Smooth muscle cell (in vitro differentiated cells): ENCODE data around the gene DHX34. TPM values are rescaled to one million over a fixed set of nuclear protein-coding genes. Genes with fewer than 3 reads are reported as not detected.

ENCODE experiments used
- DNase-seq: peaks from one replicate; lab custom pipeline; 2025; ENCODE audit not compliant: unreplicated experiment; lab: John Stamatoyannopoulos, UW
- H2AFZ ChIP-seq: fragments of 200-600 bp; sonication (generic); 2 replicates; pipeline ENCODE4 v1.6.0; 2016; ENCODE audit warnings: antibody characterized with exemption, low read depth, mild to moderate bottlenecking
- H3F3A ChIP-seq: fragments of 200-600 bp; sonication (generic); 2 replicates; pipeline ENCODE4 v1.6.0; 2017; ENCODE audit warnings: antibody characterized with exemption, low read depth
- H3K27ac ChIP-seq: fragments of 200-600 bp; sonication (generic); 2 replicates; pipeline ENCODE4 v1.5.1; 2016; ENCODE audit warnings: low read depth, mild to moderate bottlenecking
- H3K27me3 ChIP-seq: fragments of 200-600 bp; sonication (generic); 2 replicates; pipeline ENCODE4 v1.6.1; 2016; ENCODE audit warnings: low read depth, mild to moderate bottlenecking
- H3K36me3 ChIP-seq: fragments of 200-600 bp; sonication (generic); 2 replicates; pipeline ENCODE4 v1.5.1; 2016; ENCODE audit warnings: low read depth
- H3K4me1 ChIP-seq: fragments of 200-600 bp; sonication (generic); 2 replicates; pipeline ENCODE4 v1.5.1; 2016; ENCODE audit warnings: low read depth
- H3K4me2 ChIP-seq: fragments of 200-600 bp; sonication (generic); 2 replicates; pipeline ENCODE4 v1.6.0; 2016; ENCODE audit warnings: mild to moderate bottlenecking
- H3K4me3 ChIP-seq: fragments of 200-600 bp; sonication (generic); 2 replicates; pipeline ENCODE4 v1.5.1; 2016; ENCODE audit warnings: mild to moderate bottlenecking
- H3K79me2 ChIP-seq: fragments of 200-600 bp; sonication (generic); 2 replicates; pipeline ENCODE4 v1.6.0; 2016; ENCODE audit warnings: low read depth, mild to moderate bottlenecking
- H3K9ac ChIP-seq: fragments of 200-600 bp; sonication (generic); 2 replicates; pipeline ENCODE4 v1.6.0; 2016; ENCODE audit warnings: low read depth
- H3K9me3 ChIP-seq: fragments of 200-600 bp; sonication (generic); replicated peaks from 2 replicates; pipeline ENCODE4 v1.5.1; 2016; ENCODE audit warnings: low read depth
- H4K20me1 ChIP-seq: fragments of 200-600 bp; sonication (generic); 2 replicates; pipeline ENCODE4 v1.6.0; 2016; ENCODE audit warnings: low read depth
- WGBS: methylation state at CpG from one replicate; pipeline ENCODE4 v1.1.7; 2016; ENCODE audit warnings: low lambda C conversion rate; 5-methylcytosine and 5-hydroxymethylcytosine counted together
- polyA plus RNA-seq: library from polyadenylated mRNA; unstranded; fragments of >200 nt; fragmentation: Nextera tagmentation; extraction: Ambion mirVana; gene quantifications from 2 replicates; pipeline ENCODE4 v1.2.1, GENCODE V29; 2016
- total RNA-seq: library from RNA; depleted of rRNA; stranded (reverse); fragments of >200 nt; gene quantifications from 2 replicates; pipeline ENCODE4 v1.2.3, GENCODE V29; 2014
- TF ChIP-seq, protein P1 (sequence below): fragments of 200-600 bp; sonication (generic); IDR thresholded peaks from 2 replicates; pipeline ENCODE4 v1.5.1; 2017; ENCODE audit warnings: borderline replicate concordance, mild to moderate bottlenecking, antibody characterized with exemption; ENCODE audit not compliant: insufficient read depth, poor library complexity, severe bottlenecking

The DHX34 gene
- total and polyA plus RNA-seq, 2 experiments from 2014 or later: 7.1 to 9.8 TPM

GRCh38 chr19:47428177-47428894 lies 79.2 kb downstream of the DHX34 start:
- Histone ChIP-seq H3K4me1 (peaks cover 20% of the 10 kb centered on the region), H4K20me1 (no peaks in the 10 kb centered on the region), H3K9me3 (no peaks in the 10 kb centered on the region), H3K4me3 (peak overlapping the region; percentile 41), H3K27ac (peak overlapping the region; percentile 56), H2AFZ (peak overlapping the region; percentile 28), H3K9ac (no peak overlapping the region), H3K27me3 (no peaks in the 10 kb centered on the region), H3F3A (peaks cover 21% of the 10 kb centered on the region), H3K36me3 (no peaks in the 10 kb centered on the region), H3K79me2 (no peaks in the 10 kb centered on the region), H3K4me2 (peak overlapping the region; percentile 87)
- peak; percentile 89 for DNase-seq
- WGBS: 2% methylated on average over 27 of the region's 27 CpGs
- TF ChIP-seq, protein P1, sequence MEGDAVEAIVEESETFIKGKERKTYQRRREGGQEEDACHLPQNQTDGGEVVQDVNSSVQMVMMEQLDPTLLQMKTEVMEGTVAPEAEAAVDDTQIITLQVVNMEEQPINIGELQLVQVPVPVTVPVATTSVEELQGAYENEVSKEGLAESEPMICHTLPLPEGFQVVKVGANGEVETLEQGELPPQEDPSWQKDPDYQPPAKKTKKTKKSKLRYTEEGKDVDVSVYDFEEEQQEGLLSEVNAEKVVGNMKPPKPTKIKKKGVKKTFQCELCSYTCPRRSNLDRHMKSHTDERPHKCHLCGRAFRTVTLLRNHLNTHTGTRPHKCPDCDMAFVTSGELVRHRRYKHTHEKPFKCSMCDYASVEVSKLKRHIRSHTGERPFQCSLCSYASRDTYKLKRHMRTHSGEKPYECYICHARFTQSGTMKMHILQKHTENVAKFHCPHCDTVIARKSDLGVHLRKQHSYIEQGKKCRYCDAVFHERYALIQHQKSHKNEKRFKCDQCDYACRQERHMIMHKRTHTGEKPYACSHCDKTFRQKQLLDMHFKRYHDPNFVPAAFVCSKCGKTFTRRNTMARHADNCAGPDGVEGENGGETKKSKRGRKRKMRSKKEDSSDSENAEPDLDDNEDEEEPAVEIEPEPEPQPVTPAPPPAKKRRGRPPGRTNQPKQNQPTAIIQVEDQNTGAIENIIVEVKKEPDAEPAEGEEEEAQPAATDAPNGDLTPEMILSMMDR: no peak

DNA sequence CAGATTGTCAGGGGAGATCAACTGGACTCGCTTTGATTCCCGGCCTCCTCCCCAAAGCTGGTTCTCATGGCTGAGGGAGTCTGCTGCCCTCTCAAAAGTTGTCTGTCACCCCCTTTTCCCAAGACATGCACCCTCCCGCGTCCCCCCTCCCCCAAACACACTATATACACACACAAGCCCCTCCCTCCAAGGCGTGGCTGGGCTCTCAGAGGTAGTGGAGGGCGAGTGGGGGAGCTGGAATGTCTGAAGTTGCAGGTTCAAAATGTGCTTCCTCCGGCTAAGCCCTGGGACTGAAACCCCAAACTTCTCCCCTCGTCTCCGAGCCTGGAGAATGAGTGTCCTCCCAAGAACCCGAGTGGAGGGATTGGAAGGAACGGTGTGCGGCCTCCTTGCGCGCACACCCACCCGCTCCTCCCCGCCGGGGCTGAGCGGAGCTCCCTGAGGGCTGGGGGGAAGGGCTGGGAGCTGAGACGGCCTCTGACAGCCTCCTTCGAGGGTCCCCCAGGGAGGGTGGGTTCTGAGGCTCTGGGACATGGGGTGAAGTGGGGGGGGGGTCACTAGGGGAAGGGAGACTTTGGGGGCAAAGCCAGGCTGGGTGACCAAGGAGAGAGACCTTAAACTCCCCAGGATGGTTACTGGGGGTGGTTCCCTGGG lies 80.2 kb downstream of the DHX34 start:
- H3K36me3 ChIP-seq: no peaks in the 10 kb centered on the region
- no peak for DNase-seq
- H3K4me3 ChIP-seq: no peak overlapping the region
- peaks cover 21% of the 10 kb centered on the region for H3F3A ChIP-seq
- H3K4me2 ChIP-seq: peak overlapping the region; percentile 87
- WGBS: 45% methylated on average over 11 of the region's 20 CpGs
- H3K9me3 ChIP-seq: no peaks in the 10 kb centered on the region
- TF ChIP-seq, protein P1: no peak
- no peaks in the 10 kb centered on the region for H3K79me2 ChIP-seq
- H2AFZ ChIP-seq: no peak overlapping the region
- H4K20me1 ChIP-seq: no peaks in the 10 kb centered on the region
- peaks cover 20% of the 10 kb centered on the region for H3K4me1 ChIP-seq
- no peak overlapping the region for H3K9ac ChIP-seq
- no peak overlapping the region for H3K27ac ChIP-seq
- H3K27me3 ChIP-seq: no peaks in the 10 kb centered on the region

DNA sequence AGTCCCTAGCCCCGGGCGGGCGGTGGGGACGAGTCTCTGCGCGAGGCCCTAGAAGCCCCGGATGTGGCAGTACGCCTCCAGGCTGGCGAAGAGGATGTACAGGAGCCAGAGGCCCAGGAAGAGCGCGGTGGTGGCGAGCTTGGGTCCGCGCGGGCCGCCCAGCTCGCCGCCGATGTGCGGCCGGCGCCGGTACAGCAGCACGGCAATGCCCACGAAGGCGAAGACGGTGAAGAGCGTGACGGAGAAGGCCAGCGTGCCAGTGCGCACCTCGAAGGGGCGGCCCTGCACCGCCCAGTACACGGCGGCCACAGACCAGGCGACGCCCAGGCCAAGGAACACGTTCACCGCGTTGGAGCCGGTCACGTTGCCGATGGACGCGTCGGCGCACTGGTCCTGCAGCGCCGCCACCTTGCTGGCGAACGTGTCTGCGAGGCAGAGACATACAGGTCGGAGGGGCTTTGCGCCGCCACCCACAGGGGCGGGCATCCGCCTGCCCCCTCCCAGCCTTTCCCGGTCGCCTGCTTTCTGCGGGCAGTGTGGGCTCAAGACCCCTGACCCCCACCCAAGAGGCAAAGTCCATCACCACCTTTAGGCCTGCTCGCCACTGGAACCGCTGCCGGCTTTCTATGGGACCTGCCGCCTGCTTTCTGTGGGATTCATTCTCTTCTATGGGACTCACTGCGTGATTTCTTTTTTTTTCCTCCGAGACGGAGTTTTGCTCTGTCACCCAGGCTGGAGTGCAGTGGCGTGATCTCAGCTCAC lies 81.1 kb downstream of the DHX34 start:
- no peak overlapping the region for H3K4me3 ChIP-seq
- no peak overlapping the region for H3K27ac ChIP-seq
- H3K27me3 ChIP-seq: no peaks in the 10 kb centered on the region
- peak overlapping the region; percentile 79 for H3K4me2 ChIP-seq
- no peaks in the 10 kb centered on the region for H3K36me3 ChIP-seq
- H4K20me1 ChIP-seq: no peaks in the 10 kb centered on the region
- H2AFZ ChIP-seq: peak overlapping the region; percentile 44
- no peak overlapping the region for H3K9ac ChIP-seq
- H3K79me2 ChIP-seq: no peaks in the 10 kb centered on the region
- no peak for DNase-seq
- TF ChIP-seq, protein P1: peak; percentile 16
- peaks cover 20% of the 10 kb centered on the region for H3K4me1 ChIP-seq
- no peaks in the 10 kb centered on the region for H3K9me3 ChIP-seq
- 12% methylated on average over 67 of the region's 69 CpGs for WGBS
- peaks cover 21% of the 10 kb centered on the region for H3F3A ChIP-seq
